ENCODE measurements around the gene LCN15.

- TF ChIP-seq EP300 (IDR thresholded peaks at IDR 0.05; ENCODE audit: low read depth) (no peak), POLR2A (IDR thresholded peaks at IDR 0.05) (no peak)
- TF ChIP-seq, protein P1, sequence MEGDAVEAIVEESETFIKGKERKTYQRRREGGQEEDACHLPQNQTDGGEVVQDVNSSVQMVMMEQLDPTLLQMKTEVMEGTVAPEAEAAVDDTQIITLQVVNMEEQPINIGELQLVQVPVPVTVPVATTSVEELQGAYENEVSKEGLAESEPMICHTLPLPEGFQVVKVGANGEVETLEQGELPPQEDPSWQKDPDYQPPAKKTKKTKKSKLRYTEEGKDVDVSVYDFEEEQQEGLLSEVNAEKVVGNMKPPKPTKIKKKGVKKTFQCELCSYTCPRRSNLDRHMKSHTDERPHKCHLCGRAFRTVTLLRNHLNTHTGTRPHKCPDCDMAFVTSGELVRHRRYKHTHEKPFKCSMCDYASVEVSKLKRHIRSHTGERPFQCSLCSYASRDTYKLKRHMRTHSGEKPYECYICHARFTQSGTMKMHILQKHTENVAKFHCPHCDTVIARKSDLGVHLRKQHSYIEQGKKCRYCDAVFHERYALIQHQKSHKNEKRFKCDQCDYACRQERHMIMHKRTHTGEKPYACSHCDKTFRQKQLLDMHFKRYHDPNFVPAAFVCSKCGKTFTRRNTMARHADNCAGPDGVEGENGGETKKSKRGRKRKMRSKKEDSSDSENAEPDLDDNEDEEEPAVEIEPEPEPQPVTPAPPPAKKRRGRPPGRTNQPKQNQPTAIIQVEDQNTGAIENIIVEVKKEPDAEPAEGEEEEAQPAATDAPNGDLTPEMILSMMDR (IDR thresholded peaks at IDR 0.05): no peak
These were observed 12.5 kb downstream of the LCN15 start for GRCh38 chr9:136751814-136752213.

Measured in transverse colon (tissue), 3 donors.